ENCODE measurements around the gene GCK.

Gene GCK

DNA sequence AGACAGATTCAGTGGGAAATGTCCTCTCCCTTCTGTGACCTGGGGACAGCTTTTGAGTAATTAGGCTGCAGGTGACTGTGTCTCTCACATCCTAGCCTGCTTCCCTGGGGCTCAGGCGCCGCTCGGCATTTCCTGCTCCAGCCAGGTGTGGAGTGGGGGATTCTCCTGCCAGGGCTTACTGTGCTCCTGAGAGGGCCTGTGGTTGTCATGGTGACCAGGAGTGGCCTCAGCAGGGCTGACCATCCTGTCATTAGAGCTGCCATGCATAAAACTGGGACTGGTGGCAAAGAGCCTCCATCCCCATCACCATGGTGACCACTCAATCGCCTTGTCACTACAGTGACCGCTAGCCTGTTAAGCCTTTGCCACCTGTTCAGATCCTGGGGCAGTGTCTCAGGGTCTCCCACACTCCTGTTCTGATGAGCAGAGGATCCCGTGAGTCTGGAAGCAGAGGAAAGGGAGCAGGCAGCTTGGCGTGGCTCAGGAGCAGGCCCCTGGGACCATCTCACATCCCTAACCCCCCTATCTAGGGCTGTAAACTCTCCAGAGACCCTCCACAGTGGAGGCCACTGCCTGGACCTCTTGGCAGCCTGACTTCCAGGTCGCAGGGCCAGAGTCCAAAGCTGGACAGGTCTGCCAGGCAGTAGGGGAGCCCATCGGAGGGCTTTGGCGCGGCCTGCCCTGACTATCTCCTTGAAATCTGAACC, at the start of gene GCK:
Gene GCK (minus strand): TSS at position 154 of the 707 bp plus-strand sequence. CDS start 486 bp downstream, outside the sequence.
- no peak for DNase-seq (ENCODE audit: low read depth in 2 of 3, low spot score in 1 of 3)

GRCh38 chr7:44238116-44238695, 49.0 kb upstream of the GCK start:
- no peak for DNase-seq (ENCODE audit: low read depth in 2 of 3, low spot score in 1 of 3)

GRCh38 chr7:44237696-44238095, 48.5 kb upstream of the GCK start:
- DNase-seq (ENCODE audit: low read depth in 2 of 3, low spot score in 1 of 3): no peak

DNA sequence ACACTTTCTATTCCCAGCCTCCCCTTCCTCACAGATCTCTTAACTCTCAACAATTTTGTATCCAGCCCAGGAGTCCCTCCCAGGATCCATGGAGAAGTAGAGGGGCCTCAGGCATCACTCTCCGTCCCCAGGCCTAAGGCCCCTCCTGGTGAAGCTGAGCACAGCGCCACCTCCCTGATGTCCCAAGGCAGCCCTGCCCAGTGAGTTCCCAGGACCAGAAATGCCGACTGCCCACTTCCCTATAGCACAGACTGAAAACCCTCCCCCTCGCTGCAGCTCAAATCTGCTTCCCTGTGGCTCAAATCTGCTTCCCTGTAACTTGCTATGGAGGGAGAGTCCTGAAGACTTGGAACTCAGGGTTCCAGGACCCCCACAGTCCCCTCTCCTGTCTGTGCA, 47.1 kb upstream of the GCK start:
- no peak for DNase-seq (ENCODE audit: low read depth in 2 of 3, low spot score in 1 of 3)

DNA sequence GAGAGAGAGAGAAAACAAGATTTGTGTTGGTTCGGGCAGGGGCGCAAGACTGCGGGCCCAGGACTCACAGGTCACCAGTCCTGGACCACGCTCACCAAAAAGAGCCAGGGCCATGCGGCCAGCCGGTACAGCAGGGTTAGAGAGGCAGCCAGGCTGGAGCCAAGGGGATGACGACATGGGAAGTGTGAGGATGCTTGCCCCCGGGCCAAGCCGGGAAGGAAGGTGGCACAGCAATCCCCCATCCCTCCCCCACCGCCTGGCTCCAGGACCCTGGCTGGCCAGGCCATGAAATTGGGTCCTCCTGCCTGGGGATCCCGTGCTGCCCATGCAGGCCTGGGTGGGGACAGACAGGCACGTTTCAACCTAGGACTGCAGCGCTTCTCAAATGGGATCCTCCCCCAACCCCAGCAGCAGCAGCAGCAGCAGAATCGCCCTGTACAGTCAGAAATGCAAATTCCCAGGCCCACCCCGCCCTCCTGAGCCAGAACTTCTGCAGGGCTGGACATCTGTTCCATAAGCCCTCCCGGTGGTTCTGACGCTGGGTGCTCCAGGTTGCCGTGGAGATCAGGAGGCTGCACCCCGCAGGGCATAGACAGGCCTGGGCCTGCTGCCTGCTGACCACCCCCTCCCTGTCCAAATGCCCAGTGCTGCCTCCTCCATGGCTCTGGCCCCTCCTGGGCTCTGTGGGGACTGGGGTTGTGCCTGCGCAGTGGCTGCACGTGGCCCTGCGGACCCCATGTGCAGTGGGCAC, 46.5 kb upstream of the GCK start:
- DNase-seq (ENCODE audit: low read depth in 2 of 3, low spot score in 1 of 3): no peak

GRCh38 chr7:44235066-44235465, 45.8 kb upstream of the GCK start:
- DNase-seq (ENCODE audit: low read depth in 2 of 3, low spot score in 1 of 3): no peak

DNA sequence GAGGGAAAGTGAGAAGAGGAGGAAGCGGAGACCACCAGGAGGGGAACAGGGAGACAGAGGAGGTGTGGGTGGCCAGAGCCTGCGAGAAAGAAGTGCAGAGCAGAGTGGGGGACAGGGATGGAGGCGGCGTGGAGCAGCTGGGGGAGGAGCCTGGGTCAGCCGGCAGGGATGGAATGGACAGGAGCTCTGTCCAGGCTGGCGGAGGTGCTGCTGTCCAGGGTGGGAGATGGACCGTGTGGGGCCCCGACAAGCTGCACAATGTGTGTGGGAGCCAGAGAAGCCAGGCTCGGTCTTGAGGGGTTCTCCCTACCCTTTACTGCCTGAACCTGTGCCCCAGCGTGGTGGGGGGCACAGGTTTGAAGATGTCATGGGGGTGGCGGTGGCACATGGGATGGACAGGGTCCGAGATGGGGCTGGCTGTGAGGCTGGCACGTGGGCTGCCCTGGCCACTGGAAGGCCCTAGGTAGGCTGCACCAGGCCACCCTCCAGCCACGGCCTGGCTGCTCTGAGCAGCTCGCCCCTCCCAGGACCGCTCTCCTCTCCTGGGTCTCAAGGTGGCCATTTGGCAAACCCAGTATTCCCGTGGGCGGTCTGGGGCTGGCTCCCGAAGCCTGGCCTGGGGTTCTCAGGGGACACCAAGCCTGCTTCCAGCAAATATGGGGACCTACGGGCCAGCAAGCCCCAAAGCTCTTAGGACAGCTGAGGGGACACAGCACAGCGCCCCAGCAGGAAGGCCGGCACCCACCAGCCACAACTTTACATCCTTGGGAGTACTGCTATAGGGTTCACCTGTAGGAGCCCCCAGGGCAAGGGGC, 43.9 kb upstream of the GCK start:
- no peak for DNase-seq (ENCODE audit: low read depth in 2 of 3, low spot score in 1 of 3)

GRCh38 chr7:44232396-44232795, 43.2 kb upstream of the GCK start:
- no peak for DNase-seq (ENCODE audit: low read depth in 2 of 3, low spot score in 1 of 3)

DNA sequence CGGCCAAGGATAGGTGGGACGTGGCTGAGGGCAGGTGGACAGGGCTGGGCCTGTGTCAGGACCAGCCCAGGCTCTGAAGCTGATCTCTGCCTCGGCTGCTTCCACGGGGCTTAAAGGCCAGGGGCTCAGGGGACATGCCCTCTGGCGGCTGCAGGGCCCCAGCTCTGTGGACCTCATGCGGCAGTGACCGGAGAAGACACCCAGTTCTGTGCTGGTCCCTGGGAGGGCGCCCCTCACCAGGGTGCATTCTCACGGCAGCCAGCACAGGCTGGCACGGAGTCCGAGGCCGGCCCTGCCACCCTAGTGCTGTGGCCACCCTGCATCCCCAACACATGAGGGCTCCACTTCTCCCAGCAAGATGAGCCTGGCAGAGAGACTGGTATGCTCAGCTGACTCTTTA, 41.8 kb upstream of the GCK start:
- DNase-seq (ENCODE audit: low read depth in 2 of 3, low spot score in 1 of 3): no peak

DNA sequence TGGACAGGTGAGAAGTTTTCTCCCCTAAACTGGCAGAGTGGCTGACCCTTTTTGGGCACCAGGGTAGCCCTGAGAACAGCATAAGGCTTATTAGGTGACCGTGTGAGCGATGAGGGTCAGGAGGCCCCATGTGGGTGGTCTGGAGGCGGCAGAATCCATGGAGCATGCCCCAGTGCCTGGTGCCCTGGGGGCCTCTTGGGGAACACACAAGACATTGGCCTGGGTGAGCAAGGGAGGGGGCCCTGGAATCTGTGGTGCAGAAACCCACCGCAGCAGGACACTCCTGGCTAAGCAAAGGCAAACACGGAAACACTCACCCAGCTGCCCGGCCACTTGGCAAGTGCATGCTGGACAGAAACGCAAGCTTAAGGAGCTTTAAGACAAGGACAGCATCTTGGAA, 41.0 kb upstream of the GCK start:
- no peak for DNase-seq (ENCODE audit: low read depth in 2 of 3, low spot score in 1 of 3)

- no peak for DNase-seq (ENCODE audit: low read depth in 2 of 3, low spot score in 1 of 3)
These were observed 40.4 kb upstream of the GCK start for GRCh38 chr7:44229546-44230105.

DNA sequence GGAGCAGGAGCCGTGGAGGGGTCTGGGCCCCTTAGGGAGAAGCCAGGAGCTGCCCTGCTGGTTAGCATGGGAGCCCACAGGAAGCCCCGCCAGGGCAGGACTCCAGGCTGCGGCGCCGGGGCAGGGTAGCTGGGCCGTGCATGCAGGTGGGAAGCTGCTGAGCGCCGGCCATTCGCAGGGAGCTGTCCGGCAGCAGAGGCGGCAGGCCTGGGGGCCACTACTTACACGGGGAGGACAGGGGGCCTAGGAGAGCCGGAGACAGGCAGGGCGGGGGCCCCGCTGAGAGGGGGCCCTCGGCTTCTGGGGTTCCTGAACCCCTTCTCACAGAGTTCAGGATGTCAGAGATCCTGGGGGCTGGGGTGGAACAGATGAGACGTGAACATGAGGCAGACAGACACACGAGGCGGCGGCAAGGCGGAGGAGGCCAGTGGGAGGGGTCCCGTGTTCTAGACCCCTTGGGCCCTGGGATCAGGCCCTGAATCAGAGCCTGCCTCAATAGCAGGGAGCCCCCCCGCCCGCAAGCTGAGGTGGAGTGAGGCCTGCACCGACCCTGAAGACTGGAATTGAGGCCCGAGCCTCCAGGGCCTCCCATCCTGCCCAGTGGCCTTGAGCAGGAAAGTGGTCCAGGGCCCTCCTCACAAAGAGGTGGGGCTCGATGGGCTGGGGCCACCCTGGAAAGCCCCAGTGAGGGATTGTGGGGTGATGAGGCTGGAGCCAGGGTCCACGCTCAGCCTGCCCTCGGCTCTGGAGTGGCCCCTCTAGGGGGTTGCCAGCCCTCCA, 39.5 kb upstream of the GCK start:
- no peak for DNase-seq (ENCODE audit: low read depth in 2 of 3, low spot score in 1 of 3)

DNA sequence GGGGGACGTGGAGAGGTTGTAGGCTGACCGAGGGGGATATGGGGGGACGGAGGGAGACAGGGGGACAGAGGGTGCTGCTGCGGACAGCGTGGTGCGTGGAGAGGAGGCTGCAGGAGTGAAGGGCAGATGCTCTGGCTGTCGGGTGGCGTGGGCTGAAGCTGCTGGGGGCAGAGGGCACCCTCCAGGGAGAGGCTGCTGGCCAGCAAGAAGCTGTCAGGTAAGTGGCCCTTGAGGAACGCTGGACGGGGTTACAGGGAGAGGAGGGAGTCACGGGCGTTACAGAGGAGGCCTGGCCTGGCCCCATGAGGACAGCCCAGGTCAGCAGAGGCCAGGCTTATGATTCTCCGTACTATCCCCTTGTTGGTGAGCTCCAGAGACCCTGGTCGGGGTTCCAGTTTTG, 38.7 kb upstream of the GCK start:
- DNase-seq (ENCODE audit: low read depth in 2 of 3, low spot score in 1 of 3): no peak

- DNase-seq (ENCODE audit: low read depth in 2 of 3, low spot score in 1 of 3): no peak
These were observed 37.1 kb upstream of the GCK start for GRCh38 chr7:44226396-44226753.

DNA sequence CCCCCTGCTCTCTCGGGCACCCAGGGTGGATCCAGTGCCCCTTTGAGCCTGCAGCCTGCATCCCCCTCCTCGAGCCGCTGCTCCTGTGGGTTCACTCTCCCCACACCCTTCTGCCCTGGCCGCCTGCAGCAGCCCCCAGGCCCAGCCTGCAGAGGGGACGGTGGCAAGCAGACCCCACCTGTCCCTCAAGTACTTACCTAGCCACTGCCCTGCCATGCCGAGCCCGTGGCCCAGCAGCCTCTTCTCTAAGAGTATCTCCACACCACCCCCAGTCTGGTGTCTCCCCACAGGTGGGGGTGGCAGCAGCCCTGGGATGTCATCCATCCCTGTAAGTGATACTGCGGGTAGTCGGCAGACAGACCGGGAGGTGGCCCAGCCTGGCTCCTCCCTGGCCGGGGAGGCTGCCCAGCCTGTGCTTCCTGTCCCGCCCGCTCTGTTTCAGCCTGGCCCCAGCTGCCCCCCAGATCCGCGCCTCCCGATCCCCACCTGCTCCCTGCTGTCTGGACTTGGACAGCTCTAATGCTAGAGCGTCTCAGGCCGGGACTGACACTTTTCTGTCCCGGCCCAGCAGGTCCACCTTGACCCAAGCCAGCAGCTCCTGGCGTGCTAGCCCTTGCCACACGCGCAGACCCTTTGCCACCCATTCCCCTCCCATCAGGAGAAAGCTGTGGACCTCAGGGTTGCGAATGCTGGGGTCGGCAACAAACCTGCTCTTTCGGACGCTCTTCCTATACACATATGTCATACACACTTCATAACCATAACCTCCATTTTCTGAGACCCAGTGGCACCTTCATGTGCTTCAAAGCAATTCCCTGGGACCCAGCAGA, 36.5 kb upstream of the GCK start:
- DNase-seq (ENCODE audit: low read depth in 2 of 3, low spot score in 1 of 3): no peak

DNA sequence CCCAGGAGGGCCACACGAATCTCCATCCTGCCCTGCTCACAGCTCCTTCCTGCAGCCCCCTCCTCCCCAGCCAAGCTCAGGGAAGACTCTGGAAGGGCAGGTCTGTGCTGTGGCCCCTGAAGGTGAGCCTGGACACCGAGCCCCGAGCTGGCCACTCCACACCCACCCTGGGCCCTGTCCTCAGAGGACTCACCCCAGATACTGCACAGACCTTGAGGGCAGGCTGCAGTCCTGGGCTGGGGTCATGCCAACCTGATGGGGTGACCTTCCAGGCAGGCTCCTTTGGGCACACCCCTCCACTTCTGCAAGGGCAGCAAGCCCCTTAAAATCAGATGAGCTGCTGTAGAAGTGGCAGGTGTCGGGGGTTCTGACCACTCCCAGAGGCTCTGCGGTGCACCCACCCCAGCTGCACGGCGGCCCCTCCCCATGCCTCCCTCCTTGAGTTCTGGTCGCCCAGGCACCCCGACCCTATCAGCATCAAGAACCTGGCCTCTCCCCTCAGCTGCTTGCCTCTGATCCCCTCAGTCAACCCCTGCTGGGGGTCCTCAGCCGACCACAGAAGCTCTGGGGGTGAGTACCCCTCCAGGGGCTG, 35.8 kb upstream of the GCK start:
- DNase-seq (ENCODE audit: low read depth in 2 of 3, low spot score in 1 of 3): no peak

- no peak for DNase-seq (ENCODE audit: low read depth in 2 of 3, low spot score in 1 of 3)
These were observed 35.1 kb upstream of the GCK start for GRCh38 chr7:44224080-44224973.

GRCh38 chr7:44223362-44224079, 34.3 kb upstream of the GCK start:
- no peak for DNase-seq (ENCODE audit: low read depth in 2 of 3, low spot score in 1 of 3)
